Measurements from ENCODE around the gene CYSLTR2.
"Not testable (repeated sequence)": the region's sequence is repeated elsewhere in the genome, so short reads cannot be mapped to it uniquely, and the experiment has no call there.

Gene CYSLTR2

GRCh38 chr13:48696676-48697075 is 42.9 kb downstream of the CYSLTR2 start:
- not testable (repeated sequence) for DNase-seq

- DNase-seq, result no peak
Measured at GRCh38 chr13:48707405-48707804, 53.7 kb downstream of the CYSLTR2 start.

- DNase-seq, result no peak
Measured at GRCh38 chr13:48708764-48709163, 55.0 kb downstream of the CYSLTR2 start.

GRCh38 chr13:48709213-48709612 is 55.5 kb downstream of the CYSLTR2 start:
- no peak for DNase-seq

GRCh38 chr13:48710160-48710559 is 56.4 kb downstream of the CYSLTR2 start:
- no peak for DNase-seq

GRCh38 chr13:48712141-48712540 is 58.4 kb downstream of the CYSLTR2 start:
- DNase-seq, result no peak

- DNase-seq, result no peak
Measured at GRCh38 chr13:48715977-48716376, 62.2 kb downstream of the CYSLTR2 start.

- no peak for DNase-seq
Measured at GRCh38 chr13:48720621-48721020, 66.9 kb downstream of the CYSLTR2 start.

- no peak for DNase-seq
Measured at GRCh38 chr13:48723168-48723567, 69.4 kb downstream of the CYSLTR2 start.

- DNase-seq, result no peak
Measured at GRCh38 chr13:48725271-48725670, 71.5 kb downstream of the CYSLTR2 start.

- DNase-seq, result no peak
Measured at GRCh38 chr13:48726711-48727110, 73.0 kb downstream of the CYSLTR2 start.

- DNase-seq, result no peak
Measured at GRCh38 chr13:48727241-48728011, 73.7 kb downstream of the CYSLTR2 start.

GRCh38 chr13:48728226-48728625 is 74.5 kb downstream of the CYSLTR2 start:
- DNase-seq, result no peak

GRCh38 chr13:48728876-48729275 is 75.1 kb downstream of the CYSLTR2 start:
- DNase-seq, result no peak

- no peak for DNase-seq
Measured at GRCh38 chr13:48729856-48730255, 76.1 kb downstream of the CYSLTR2 start.

- no peak for DNase-seq
Measured at GRCh38 chr13:48731001-48731658, 77.4 kb downstream of the CYSLTR2 start.

- peak; percentile 40 to 75 for DNase-seq
Measured at GRCh38 chr13:48731957-48732569, 78.3 kb downstream of the CYSLTR2 start.

GRCh38 chr13:48733739-48734335 is 80.1 kb downstream of the CYSLTR2 start:
- DNase-seq, result peak in 1 of 2 donors; percentile 26

- DNase-seq, result no peak
Measured at GRCh38 chr13:48735571-48735970, 81.8 kb downstream of the CYSLTR2 start.

GRCh38 chr13:48737689-48738088 is 84.0 kb downstream of the CYSLTR2 start:
- no peak for DNase-seq

- DNase-seq, result no peak
Measured at GRCh38 chr13:48738311-48738710, 84.6 kb downstream of the CYSLTR2 start.

- no peak for DNase-seq
Measured at GRCh38 chr13:48739386-48739964, 85.7 kb downstream of the CYSLTR2 start.

GRCh38 chr13:48741377-48741776 is 87.6 kb downstream of the CYSLTR2 start:
- DNase-seq, result no peak
